NCI-H187 treated with DMSO at 0.1 percent for 48 hours (cell line): ENCODE results near the gene ACACA.

Experiments used
- DNase-seq: peaks from one replicate; lab custom pipeline; 2025; lab: John Stamatoyannopoulos, UW

ACACA gene

DNA sequence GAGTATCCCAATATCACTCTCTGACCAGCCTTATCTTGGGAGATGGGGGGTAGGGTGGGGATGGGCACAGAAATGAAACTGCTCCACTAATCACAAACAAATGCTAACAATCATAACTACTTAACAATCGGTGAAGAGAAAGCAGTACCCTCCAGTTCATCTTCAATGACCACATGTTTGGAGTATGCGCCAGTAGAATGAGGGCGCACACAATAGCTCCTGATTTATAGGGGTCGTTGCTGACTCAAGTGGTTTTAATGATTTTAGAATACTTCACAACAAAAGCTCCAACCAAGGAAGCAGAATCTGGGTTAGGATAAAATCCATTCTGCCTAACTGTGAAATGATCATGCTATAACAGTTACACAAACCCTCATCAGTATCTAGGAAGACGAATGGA is 273.5 kb downstream of the ACACA start:
- DNase-seq, result no peak

DNA sequence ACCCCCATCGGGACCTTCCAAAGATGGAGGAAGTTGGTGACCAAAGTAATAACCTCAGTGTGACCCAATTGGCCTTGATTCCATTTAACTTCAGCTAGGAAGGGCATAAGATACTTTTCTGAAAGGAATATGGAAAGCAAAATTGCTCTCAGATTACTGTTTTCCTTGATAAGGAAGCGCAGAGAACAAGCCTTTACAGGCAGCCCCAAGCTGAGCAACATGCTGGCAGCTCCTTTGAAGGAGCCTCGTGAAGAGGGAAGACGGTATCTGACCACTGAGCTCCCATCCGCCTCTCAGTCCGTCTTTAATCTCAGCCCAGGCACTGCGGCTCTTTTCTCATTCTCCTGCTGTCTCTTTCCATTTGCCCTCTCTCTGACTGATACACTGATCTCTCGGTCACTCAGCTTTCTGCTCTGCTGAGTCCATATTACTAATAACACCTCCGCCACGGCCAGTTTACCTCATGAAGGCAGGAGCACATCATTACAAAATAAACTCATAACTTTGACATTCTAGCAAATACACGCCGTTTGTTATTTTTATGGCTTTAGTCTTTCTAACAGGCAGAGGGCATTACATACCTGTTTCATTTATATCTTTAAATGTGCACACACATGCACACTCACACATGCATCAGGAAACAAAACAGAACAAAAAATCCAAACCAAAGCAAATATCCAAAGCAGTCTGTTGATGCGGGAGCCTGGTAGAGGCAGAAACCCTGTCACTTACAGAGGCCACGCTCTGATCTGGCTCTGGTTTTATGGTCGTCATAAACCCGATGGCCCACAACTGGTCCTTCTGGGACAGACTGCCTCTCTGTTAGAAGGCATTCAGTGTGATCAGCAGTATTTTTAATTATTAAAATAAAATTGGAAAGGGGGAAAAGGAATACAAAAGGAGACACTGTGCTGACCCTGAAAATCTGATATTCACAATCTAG is 274.7 kb downstream of the ACACA start:
- no peak for DNase-seq

DNA sequence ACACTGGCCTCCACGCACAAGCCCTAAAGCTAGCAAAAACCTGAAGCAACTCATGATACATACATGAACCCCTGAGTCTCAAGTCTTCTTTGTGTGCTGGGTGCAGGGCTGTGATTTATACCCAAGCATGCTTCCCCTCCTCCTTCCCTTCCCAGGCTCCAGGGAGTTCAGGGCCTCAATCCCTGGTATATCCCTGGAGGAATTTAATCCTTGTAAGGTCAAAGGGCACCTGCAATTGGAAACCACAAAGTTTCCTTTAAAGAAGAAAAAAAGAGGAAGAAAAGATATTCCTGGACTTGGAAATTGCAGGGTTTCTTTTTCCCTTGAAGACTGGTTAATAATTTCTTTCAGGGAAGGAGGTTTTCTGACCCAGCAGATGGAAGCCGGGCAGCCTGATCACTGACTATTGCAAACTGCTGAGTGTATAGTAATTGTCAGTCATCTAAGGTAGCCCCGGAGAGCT is 275.6 kb downstream of the ACACA start:
- DNase-seq, result no peak

GRCh38 chr17:37124821-37125173 is 281.8 kb downstream of the ACACA start:
- DNase-seq, result no peak

DNA sequence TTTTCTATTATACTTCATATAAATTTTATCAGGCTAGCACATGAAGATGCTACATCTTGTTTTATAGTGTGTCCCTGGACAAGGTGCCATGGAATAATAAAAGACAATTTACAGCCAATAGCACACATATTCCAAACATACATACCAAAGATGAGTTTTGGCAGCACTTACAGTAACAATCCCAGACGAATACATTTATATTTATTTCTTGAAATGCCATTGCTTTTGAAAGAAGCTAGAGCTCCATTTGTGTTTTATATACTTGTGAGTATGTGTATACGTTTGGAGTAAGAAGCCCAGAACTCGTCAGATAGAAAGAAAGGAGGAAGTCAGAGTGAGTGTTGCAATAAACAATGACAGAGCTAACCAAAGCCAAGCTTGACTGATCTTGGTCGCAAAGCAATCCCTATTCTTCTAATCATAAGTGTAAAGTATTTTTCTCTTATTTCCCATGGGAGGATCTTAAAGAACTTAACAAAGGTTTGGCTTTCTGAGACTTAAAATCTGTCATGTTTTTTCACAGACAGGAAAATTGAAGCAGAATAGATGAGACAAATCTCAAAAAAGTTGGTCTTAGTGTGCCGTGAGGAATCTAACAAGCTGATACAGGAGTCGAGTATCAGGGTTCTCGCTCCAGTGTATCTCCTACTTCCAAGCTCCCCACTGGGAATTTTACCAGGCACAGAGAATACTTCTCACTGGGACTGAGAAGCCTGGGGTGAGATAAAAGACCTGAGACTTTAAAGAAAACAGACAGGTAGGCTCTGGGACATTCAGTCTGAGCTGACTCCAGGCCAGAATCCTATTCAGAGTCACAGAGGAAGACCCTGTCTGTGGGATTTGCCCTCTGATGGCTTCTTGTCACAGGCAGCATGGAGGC is 282.5 kb downstream of the ACACA start:
- no peak for DNase-seq

GRCh38 chr17:37123386-37123785 is 283.2 kb downstream of the ACACA start:
- DNase-seq, result no peak

DNA sequence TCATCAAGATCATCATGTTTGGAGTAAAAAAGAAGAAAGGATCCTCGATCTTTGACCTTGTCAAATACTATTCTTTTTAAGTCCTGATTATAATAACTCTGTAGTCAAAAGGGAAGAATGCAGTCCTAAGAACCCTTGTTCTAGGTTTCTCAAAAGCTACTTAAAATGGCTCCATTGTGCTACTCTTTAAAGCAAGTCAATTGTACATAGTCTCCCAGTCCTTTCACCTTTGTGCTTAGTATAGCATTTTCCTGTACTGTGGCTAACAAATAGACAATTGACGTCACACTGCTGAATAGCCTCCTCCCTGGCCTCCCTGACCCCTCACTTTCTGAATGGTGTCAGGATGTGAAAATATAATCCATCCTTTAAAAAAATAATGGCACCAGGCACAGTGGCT is 285.0 kb downstream of the ACACA start:
- no peak for DNase-seq

GRCh38 chr17:37118366-37119137 is 288.1 kb downstream of the ACACA start:
- DNase-seq, result no peak

- no peak for DNase-seq
These were observed 289.1 kb downstream of the ACACA start for GRCh38 chr17:37117373-37118142.

- no peak for DNase-seq
These were observed 289.9 kb downstream of the ACACA start for GRCh38 chr17:37116671-37117185.

DNA sequence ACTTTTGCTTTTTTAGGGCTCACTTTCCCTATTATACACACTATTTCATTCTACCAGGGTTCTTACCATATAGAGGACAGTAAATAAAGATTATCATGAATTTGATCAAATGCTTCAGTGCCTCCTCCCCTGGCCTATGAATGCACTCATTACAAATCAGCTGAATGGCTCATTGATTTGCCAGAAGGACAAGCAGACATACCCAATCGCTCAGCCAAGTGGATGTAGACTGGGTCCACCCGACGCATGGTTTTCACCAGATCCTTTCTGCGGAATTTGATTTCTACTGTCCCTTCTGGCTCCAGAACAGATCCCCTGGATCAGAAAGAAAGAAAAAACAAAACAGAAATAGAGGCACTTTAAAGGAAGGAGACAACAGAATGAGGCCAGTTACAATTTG is 295.3 kb downstream of the ACACA start:
- DNase-seq, result no peak

DNA sequence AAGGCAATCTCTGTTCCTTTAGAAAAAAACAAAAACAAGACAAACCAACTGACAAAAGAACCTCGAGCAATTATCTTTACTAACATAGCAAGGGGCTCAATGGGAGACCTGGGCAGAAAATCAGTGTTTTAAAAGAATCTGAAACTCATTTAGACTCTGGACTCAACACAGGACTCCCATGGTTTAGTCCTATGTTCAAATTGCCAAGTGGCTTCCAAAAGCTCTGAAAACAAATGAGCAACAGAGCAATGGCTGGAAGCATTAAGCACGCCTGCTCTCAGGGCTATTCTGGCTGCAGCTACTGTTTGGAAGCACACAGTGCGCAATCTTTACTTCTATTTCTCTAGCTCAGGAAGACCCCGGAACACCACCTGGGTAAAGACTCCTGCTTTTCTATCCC is 295.9 kb downstream of the ACACA start:
- DNase-seq, result no peak

DNA sequence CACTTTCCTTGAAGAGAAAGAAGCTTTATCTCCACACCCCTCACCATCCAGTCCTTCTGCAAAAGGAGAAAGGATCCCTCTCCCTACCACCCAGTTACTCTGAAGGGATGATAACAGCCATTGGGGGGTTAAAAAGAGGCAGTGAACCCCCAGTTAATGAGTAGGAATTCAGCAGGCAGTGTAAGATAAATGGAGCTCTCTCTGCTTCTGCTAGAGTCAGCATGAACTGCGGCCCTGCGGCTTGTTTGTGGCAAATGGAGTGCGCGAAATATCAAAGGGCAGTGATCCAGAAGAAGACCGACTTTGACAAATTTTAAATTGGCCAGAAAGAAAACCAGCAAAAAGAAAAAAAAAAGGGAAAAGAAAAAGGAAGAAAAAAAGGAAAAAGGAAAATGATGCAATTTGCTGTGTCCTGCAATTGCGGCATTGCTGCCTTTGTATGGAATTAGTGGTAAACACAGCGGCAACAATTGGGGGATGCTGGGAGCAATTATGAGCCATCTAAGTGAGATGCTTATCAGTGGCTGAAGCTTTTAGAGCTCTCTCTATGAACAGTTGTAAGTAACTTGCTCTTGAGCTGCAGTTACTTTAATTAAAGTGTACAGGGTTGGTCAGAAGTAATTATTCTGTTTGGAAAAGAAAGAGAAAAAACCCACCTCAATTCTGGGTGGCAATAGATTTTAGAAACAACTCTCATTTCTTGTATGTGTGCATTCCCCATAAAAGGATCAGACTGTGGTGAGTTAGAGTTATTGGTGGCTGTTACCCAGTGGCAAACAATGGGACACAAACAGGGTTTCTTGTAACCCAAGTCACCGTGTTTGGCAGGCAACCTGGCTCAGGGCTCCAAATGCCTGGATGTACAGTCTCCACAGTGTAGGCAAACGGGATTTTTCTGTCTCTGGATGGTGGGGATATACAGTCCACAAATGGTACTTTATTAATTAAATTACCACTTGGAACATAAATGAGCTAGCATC is 296.6 kb downstream of the ACACA start:
- DNase-seq, result no peak

GRCh38 chr17:37109106-37109505 is 297.5 kb downstream of the ACACA start:
- DNase-seq, result no peak

DNA sequence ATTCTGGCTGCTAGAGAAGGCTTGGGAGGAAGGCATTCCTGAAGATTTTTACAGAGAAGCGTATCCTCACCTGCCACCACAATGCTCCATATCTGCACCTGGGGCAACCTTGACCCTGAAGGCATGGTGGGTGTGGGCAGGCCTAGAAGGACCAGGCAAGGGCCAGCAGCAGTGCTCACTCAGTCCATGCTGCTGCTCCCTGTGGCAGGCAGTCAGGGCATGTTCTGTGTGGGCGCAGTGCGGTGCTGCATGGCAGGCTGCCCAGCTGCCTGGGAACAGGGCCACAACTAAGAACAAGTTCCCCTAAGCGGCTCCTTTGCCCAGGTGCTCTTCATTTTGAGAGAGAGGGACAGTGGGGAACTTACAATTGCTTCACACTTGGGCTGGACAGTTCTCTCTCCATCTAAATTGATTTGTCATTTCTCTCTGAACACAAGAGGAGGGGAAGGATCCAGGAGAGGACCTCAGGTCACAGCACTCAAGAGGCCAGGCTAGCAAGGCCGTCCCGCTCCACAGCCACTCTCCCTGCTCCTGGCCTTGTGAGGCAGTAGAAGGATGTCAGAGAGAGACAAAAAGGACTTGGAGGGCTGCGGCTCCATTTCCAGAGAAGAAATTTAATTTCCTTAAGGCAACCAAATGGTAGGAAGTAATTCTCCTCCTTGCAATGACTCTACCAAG is 299.1 kb downstream of the ACACA start:
- no peak for DNase-seq

GRCh38 chr17:37106049-37106448 is 300.6 kb downstream of the ACACA start:
- DNase-seq, result no peak

- DNase-seq, result no peak
These were observed 303.4 kb downstream of the ACACA start for GRCh38 chr17:37103231-37103630.

DNA sequence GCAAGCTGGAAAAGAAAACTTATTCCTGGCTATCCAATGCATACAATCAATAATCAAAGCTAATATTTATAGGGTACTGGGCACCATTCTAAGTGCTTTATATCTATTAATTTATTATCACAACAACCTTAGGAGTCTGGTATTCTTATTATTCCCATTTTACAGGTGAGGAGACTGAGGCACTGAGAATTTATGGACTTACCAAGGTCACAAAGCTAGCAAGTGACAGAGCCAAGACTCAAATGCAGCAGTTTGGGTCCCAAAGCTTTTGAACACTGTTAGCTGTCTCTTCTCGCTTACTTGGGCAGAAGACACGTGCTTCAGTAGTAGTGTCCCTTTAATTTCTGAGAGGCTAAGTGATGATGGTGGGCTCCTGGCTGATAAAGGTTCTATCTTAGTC is 305.3 kb downstream of the ACACA start:
- no peak for DNase-seq

DNA sequence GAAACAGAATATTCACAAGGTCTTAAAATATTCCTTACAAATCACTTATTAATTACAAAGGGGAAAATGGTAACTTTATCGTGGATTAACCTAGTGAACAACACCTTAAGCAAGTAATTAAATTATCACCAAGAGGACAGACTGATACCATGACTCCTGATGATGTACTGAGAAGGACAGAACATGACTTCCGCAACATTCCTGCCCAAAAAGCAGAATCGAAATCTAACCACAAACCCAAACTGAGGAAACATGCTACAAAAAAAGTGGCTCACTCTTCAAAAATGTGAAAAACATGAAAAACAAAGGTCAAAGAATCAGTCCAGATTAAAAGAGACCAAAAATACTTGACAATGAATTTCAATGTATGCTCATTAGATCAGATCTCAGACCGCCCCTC is 306.4 kb downstream of the ACACA start:
- no peak for DNase-seq
